K562 (cell line): ENCODE measurements around the gene MAST1. TPM values are rescaled to one million over a fixed set of nuclear protein-coding genes. Genes with fewer than 3 reads are reported as not detected.

Experiments
- BRF1 ChIP-seq: IDR thresholded peaks from 3 replicates; pipeline ENCODE4 v1.6.1; 2011; ENCODE audit warnings: borderline replicate concordance, mild to moderate bottlenecking; ENCODE audit not compliant: insufficient read length; ENCODE audit errors: extremely low read depth
- CBX1 ChIP-seq: sonication (generic); IDR thresholded peaks from 2 replicates; pipeline ENCODE4 v1.6.1; 2016; ENCODE audit warnings: antibody characterized with exemption, low read depth, mild to moderate bottlenecking
- CGGBP1 ChIP-seq: fragments of 250-450 bp; sonication (Bioruptor Pico); IDR thresholded peaks from 2 replicates; pipeline ENCODE4 v1.9.0; 2021; ENCODE audit warnings: mild to moderate bottlenecking
- CHD2 ChIP-seq: IDR thresholded peaks from 2 replicates; pipeline ENCODE4 v1.6.1; 2011; ENCODE audit warnings: low read depth, low read length
- E2F8 ChIP-seq: fragments of 450-650 bp; IDR thresholded peaks from 2 replicates; pipeline ENCODE4 v1.7.1; 2018; ENCODE audit warnings: mild to moderate bottlenecking, low read depth; ENCODE audit not compliant: partially characterized antibody
- HNRNPLL ChIP-seq: fragments of 200-400 bp; formaldehyde crosslinking; IDR thresholded peaks from 2 replicates; pipeline ENCODE4 v1.6.1; 2017; ENCODE audit warnings: low read length, low read depth, mild to moderate bottlenecking; ENCODE audit not compliant: poor library complexity, severe bottlenecking
- ILK ChIP-seq: fragments of 450-650 bp; IDR thresholded peaks from 2 replicates; pipeline ENCODE4 v1.6.1; 2016; ENCODE audit warnings: missing genetic modification characterization, low read depth, mild to moderate bottlenecking, missing compliant biosample characterization, moderate library complexity, borderline replicate concordance
- KDM1A ChIP-seq, 2 experiments: fragments of 450-650 bp; IDR thresholded peaks; 2 replicates each; pipeline ENCODE4 v1.6.1; 2016; ENCODE audit warnings: mild to moderate bottlenecking in 2 of 2
- MTA2 ChIP-seq: fragments of 450-650 bp; IDR thresholded peaks from 2 replicates; pipeline ENCODE4 v1.6.1; 2016; ENCODE audit warnings: low read depth
- NCOA6 ChIP-seq: fragments of 450-650 bp; IDR thresholded peaks from 2 replicates; pipeline ENCODE4 v1.6.1; 2017; ENCODE audit warnings: mild to moderate bottlenecking
- NFYB ChIP-seq: IDR thresholded peaks from 2 replicates; pipeline ENCODE4 v1.6.1; 2011; ENCODE audit warnings: mild to moderate bottlenecking, moderate library complexity; ENCODE audit not compliant: insufficient read length; ENCODE audit errors: extremely low read depth
- NR1H2 ChIP-seq: sonication (generic); formaldehyde crosslinking; IDR thresholded peaks from 2 replicates; pipeline ENCODE4 v1.4.0; 2020; ENCODE audit warnings: mild to moderate bottlenecking, missing genetic modification reagents
- NR2C2 ChIP-seq, 2 experiments: fragments of 200-800 bp in 1 of 2; sonication (Bioruptor generic) in 1 of 2; sonication (generic) in 1 of 2; formaldehyde crosslinking in 1 of 2; IDR thresholded peaks; 2 replicates each; pipeline versions ENCODE4 v1.6.1 to v1.8.0; 2016 to 2022; ENCODE audit warnings: mild to moderate bottlenecking in 1 of 2, missing compliant biosample characterization in 1 of 2, missing genetic modification characterization in 1 of 2, missing genetic modification reagents in 1 of 2
- OTX1 ChIP-seq: fragments of 450-650 bp; formaldehyde crosslinking; IDR thresholded peaks from 2 replicates; pipeline ENCODE4 v1.4.0; 2022; ENCODE audit warnings: mild to moderate bottlenecking
- RFX5 ChIP-seq: IDR thresholded peaks from 2 replicates; pipeline ENCODE4 v1.6.1; 2011; ENCODE audit warnings: low read depth, mild to moderate bottlenecking, improper control_type of control experiment, low read length
- SIN3B ChIP-seq: fragments of 450-650 bp; IDR thresholded peaks from 2 replicates; pipeline ENCODE4 v1.6.1; 2017; ENCODE audit warnings: low read depth, mild to moderate bottlenecking, moderate library complexity
- SMARCB1 ChIP-seq: IDR thresholded peaks from 2 replicates; pipeline ENCODE4 v1.6.1; 2011; ENCODE audit warnings: improper control_type of control experiment, low read depth; ENCODE audit not compliant: insufficient read length
- STAG1 ChIP-seq: sonication (generic); formaldehyde crosslinking; IDR thresholded peaks from 2 replicates; pipeline ENCODE4 v1.5.0; 2020; ENCODE audit warnings: missing genetic modification reagents, borderline replicate concordance
- TEAD2 ChIP-seq: fragments of 450-650 bp; IDR thresholded peaks from 2 replicates; pipeline ENCODE4 v1.6.1; 2016; ENCODE audit warnings: missing genetic modification characterization, control low read depth, missing compliant biosample characterization
- ZNF143 ChIP-seq: sonication (generic); formaldehyde crosslinking; IDR thresholded peaks from 2 replicates; pipeline ENCODE4 v1.9.0; 2022; ENCODE audit warnings: mild to moderate bottlenecking, missing genetic modification reagents
- ZNF354B ChIP-seq: fragments of 250-450 bp; sonication (Bioruptor Pico); IDR thresholded peaks from 2 replicates; pipeline ENCODE4 v1.4.0; 2020
- ZNF639 ChIP-seq, 2 experiments: fragments of 200-800 bp in 1 of 2; sonication (Bioruptor generic) in 1 of 2; sonication (generic) in 1 of 2; formaldehyde crosslinking in 1 of 2; IDR thresholded peaks in 1 of 2; conservative IDR thresholded peaks in 1 of 2; 2 replicates each; pipeline versions ENCODE4 v1.5.0 to v1.6.1; 2016 to 2020; ENCODE audit warnings: missing compliant biosample characterization in 1 of 2, missing genetic modification characterization in 1 of 2, missing genetic modification reagents in 1 of 2
- ZNF668 ChIP-seq: fragments of 250-450 bp; sonication (Bioruptor Pico); IDR thresholded peaks from 2 replicates; pipeline ENCODE4 v1.8.0; 2022; ENCODE audit warnings: mild to moderate bottlenecking, inconsistent platforms
- ZNF699 ChIP-seq: fragments of 250-450 bp; sonication (Bioruptor Pico); IDR thresholded peaks from 2 replicates; pipeline ENCODE4 v1.8.0; 2021; ENCODE audit warnings: mild to moderate bottlenecking, moderate library complexity; ENCODE audit not compliant: insufficient replicate concordance
- polyA plus RNA-seq, 8 experiments: library from polyadenylated mRNA; depleted of rRNA in 4 of 8; stranded (reverse) in 5 of 8; unstranded in 3 of 8; fragments of >200 nt; fragmentation: Nextera tagmentation in 2 of 8; fragmentation: Illumina TruSeq in 1 of 8; extraction: Ambion mirVana in 2 of 8; extraction: Trizol in 1 of 8; gene quantifications; 2 replicates each; pipeline versions ENCODE4 v1.2.1 to v1.2.3, GENCODE V29; 2011 to 2014; ENCODE audit warnings: inconsistent platforms in 1 of 8, missing spikeins in 1 of 8
- total RNA-seq, 7 experiments: library from RNA; depleted of rRNA in 6 of 7; stranded (reverse); fragments of >200 nt in 6 of 7; fragmentation: Illumina TruSeq in 2 of 7; extraction: Trizol in 2 of 7; gene quantifications; 2 replicates each; pipeline versions ENCODE4 v1.2.1 to v1.2.3, GENCODE V29; 2011 to 2021; ENCODE audit warnings: low replicate concordance in 1 of 7

The MAST1 gene
- total and polyA plus RNA-seq, 9 of the 15 experiments (the other 6 are each of a cell fraction or from before 2014, with no cell fraction given) = 0.48 to 10.3 (median 3.9) TPM

- TF ChIP-seq ZNF639 (CRISPR knock-in tag; conservative IDR thresholded peaks at IDR 0.05 in 1 of 2, IDR thresholded peaks at IDR 0.05 in 1 of 2) (peak in 1 of 2 experiments; percentile 69; a peak in 2 of 4 replicates), SIN3B (no peak), CBX1 (no peak), NR2C2 (CRISPR knock-in tag; IDR thresholded peaks at IDR 0.05) (no peak), NR2C2 (tag; IDR thresholded peaks at IDR 0.05) (no peak; the same call in 1 of the 2 replicates), RFX5 (no peak), BRF1 (no peak), TEAD2 (no peak), HNRNPLL (no peak), KDM1A (IDR thresholded peaks at IDR 0.05) (peak in 1 of 2 experiments; percentile 84; a peak in 2 of 4 replicates), MTA2 (peak; percentile 86), ZNF143 (0 out of 2 replicates have a peak, but pooled peaks have one; percentile 20), ILK (tag) (no peak), ZNF354B (no peak), CGGBP1 (CRISPR knock-in tag) (no peak), SMARCB1 (no peak), E2F8 (peak; percentile 67), NCOA6 (no peak), CHD2 (no peak), OTX1 (CRISPR knock-in tag) (no peak), ZNF699 (CRISPR knock-in tag) (no peak), NFYB (peak; percentile 11), NR1H2 (CRISPR knock-in tag) (no peak), STAG1 (CRISPR knock-in tag) (no peak), ZNF668 (CRISPR knock-in tag) (no peak)
Measured at GRCh38 chr19:12886969-12887747, 48.8 kb downstream of the MAST1 start, which contains the start of gene KLF1 (continued).
